HG03196 (cell line): ENCODE data around the gene RAPGEF4.
"Not testable (repeated sequence)": the region's sequence is repeated elsewhere in the genome, so short reads cannot be mapped to it uniquely, and the experiment has no call there.

Experiments
- ATAC-seq: cut with Tn5 transposase; IDR thresholded peaks from one replicate; pipeline ENCODE4 v1.9.1; 2021; ENCODE audit not compliant: unreplicated experiment

RAPGEF4 gene

GRCh38 chr2:172725746-172726145 lies 9.9 kb upstream of the RAPGEF4 start:
- ATAC-seq: no peak

- no peak for ATAC-seq
Observed at GRCh38 chr2:172726172-172726735, 9.4 kb upstream of the RAPGEF4 start.

GRCh38 chr2:172730411-172730810 lies 5.2 kb upstream of the RAPGEF4 start:
- no peak for ATAC-seq

GRCh38 chr2:172734711-172735581 lies 699 bp upstream of the RAPGEF4 start:
- no peak for ATAC-seq

- ATAC-seq: no peak
Observed at GRCh38 chr2:172736424-172737174, 954 bp downstream of the RAPGEF4 start.

GRCh38 chr2:172739661-172740266 lies 4.1 kb downstream of the RAPGEF4 start:
- no peak for ATAC-seq

GRCh38 chr2:172740856-172741255 lies 5.2 kb downstream of the RAPGEF4 start:
- ATAC-seq: no peak

GRCh38 chr2:172742931-172743540 lies 7.4 kb downstream of the RAPGEF4 start:
- no peak for ATAC-seq

- no peak for ATAC-seq
Observed at GRCh38 chr2:172743898-172744297, 8.3 kb downstream of the RAPGEF4 start.

- ATAC-seq: no peak
Observed at GRCh38 chr2:172745636-172746035, 10.0 kb downstream of the RAPGEF4 start.

- ATAC-seq: not testable (repeated sequence)
Observed at GRCh38 chr2:172748543-172748942, 12.9 kb downstream of the RAPGEF4 start.

GRCh38 chr2:172749388-172749787 lies 13.7 kb downstream of the RAPGEF4 start:
- no peak for ATAC-seq

- no peak for ATAC-seq
Observed at GRCh38 chr2:172751564-172751963, 15.9 kb downstream of the RAPGEF4 start.

GRCh38 chr2:172753610-172754009 lies 18.0 kb downstream of the RAPGEF4 start:
- no peak for ATAC-seq

- ATAC-seq: no peak
Observed at GRCh38 chr2:172759441-172759840, 23.8 kb downstream of the RAPGEF4 start.

- no peak for ATAC-seq
Observed at GRCh38 chr2:172761306-172761705, 25.7 kb downstream of the RAPGEF4 start.

GRCh38 chr2:172762574-172762973 lies 26.9 kb downstream of the RAPGEF4 start:
- no peak for ATAC-seq

- ATAC-seq: no peak
Observed at GRCh38 chr2:172763079-172763478, 27.4 kb downstream of the RAPGEF4 start.

GRCh38 chr2:172765662-172766061 lies 30.0 kb downstream of the RAPGEF4 start:
- no peak for ATAC-seq

- ATAC-seq: no peak
Observed at GRCh38 chr2:172768401-172768800, 32.8 kb downstream of the RAPGEF4 start.

GRCh38 chr2:172769879-172770278 lies 34.2 kb downstream of the RAPGEF4 start:
- no peak for ATAC-seq
